PFSK-1 (cell line): ENCODE results near the gene ADORA2B.

ENCODE experiments used
- FOXP2 ChIP-seq: optimal IDR thresholded peaks from 2 replicates; pipeline ENCODE3; 2011; ENCODE audit warnings: borderline replicate concordance, control low read depth, inconsistent platforms; ENCODE audit not compliant: insufficient read depth; ENCODE audit errors: extremely low read length, extremely low read depth
- POLR2AphosphoS5 ChIP-seq: IDR thresholded peaks from 2 replicates; pipeline ENCODE4 v1.6.1; 2012; ENCODE audit warnings: low read depth, mild to moderate bottlenecking, control low read depth, low read length, moderate library complexity
- SIN3A ChIP-seq: IDR thresholded peaks from 2 replicates; pipeline ENCODE4 v1.6.1; 2012; ENCODE audit warnings: mild to moderate bottlenecking, low read length, moderate library complexity, borderline replicate concordance; ENCODE audit not compliant: insufficient read depth
- TAF1 ChIP-seq: IDR thresholded peaks from 2 replicates; pipeline ENCODE4 v1.6.1; 2012; ENCODE audit warnings: low read length, control low read depth, borderline replicate concordance; ENCODE audit not compliant: insufficient read depth
- TF ChIP-seq, protein P1 (sequence below), 2 experiments: IDR thresholded peaks; 2 replicates each; pipeline versions ENCODE4 v1.6.1 to v1.8.0; 2011 to 2012; ENCODE audit warnings: low read depth in 2 of 2, low read length in 2 of 2, control low read depth in 1 of 2, inconsistent platforms in 1 of 2, mild to moderate bottlenecking in 1 of 2, moderate library complexity in 1 of 2; ENCODE audit not compliant: insufficient read depth in 1 of 2

Gene ADORA2B

DNA sequence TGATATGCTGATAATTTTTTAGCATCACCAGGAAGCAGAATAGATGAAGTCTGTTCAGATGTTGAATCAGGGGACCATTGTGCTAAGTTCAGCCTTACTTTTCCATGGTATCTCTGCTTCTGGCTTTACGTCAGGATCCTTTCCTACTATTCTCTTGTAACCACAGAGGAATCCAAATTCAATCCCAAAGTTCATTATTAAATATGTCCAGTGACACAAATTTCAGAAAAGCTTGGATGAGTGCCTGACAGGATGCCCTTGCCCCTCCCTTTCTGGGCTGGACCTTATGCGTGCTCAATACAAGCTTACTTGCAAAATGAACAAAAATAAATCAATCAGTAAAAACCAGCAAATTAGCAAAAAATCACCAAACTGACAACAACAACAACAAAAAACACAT is 37.6 kb upstream of the ADORA2B start:
- no peak for TF ChIP-seq FOXP2
- no peak for TF ChIP-seq SIN3A
- TF ChIP-seq POLR2AphosphoS5 = no peak
- TF ChIP-seq TAF1 = no peak
- TF ChIP-seq, protein P1, sequence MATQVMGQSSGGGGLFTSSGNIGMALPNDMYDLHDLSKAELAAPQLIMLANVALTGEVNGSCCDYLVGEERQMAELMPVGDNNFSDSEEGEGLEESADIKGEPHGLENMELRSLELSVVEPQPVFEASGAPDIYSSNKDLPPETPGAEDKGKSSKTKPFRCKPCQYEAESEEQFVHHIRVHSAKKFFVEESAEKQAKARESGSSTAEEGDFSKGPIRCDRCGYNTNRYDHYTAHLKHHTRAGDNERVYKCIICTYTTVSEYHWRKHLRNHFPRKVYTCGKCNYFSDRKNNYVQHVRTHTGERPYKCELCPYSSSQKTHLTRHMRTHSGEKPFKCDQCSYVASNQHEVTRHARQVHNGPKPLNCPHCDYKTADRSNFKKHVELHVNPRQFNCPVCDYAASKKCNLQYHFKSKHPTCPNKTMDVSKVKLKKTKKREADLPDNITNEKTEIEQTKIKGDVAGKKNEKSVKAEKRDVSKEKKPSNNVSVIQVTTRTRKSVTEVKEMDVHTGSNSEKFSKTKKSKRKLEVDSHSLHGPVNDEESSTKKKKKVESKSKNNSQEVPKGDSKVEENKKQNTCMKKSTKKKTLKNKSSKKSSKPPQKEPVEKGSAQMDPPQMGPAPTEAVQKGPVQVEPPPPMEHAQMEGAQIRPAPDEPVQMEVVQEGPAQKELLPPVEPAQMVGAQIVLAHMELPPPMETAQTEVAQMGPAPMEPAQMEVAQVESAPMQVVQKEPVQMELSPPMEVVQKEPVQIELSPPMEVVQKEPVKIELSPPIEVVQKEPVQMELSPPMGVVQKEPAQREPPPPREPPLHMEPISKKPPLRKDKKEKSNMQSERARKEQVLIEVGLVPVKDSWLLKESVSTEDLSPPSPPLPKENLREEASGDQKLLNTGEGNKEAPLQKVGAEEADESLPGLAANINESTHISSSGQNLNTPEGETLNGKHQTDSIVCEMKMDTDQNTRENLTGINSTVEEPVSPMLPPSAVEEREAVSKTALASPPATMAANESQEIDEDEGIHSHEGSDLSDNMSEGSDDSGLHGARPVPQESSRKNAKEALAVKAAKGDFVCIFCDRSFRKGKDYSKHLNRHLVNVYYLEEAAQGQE (IDR thresholded peaks at IDR 0.05; ENCODE audit: insufficient read depth in 1 of 2, low read depth in 2 of 2, low read length in 2 of 2) = no peak

DNA sequence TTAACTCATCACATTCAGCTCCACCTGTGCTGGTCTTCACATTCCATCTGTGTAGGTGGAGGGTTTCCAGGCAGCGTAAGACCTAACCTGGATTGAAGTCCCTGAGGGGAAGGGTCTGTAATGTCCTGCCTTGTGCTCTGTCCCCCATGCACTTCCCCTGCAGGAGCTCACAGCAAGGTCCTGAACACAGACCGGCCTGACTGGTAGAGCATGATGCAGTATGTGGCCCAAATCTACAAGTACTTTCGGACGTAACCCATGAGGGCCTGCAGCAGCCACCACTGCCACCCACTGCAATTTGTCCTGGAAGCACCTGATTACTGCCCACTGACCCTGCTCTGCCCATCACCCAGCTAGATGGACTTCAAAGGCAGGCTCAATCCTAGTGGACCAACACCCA is 36.6 kb upstream of the ADORA2B start:
- TF ChIP-seq FOXP2 = no peak
- no peak for TF ChIP-seq POLR2AphosphoS5
- TF ChIP-seq TAF1 = no peak
- TF ChIP-seq, protein P1 (IDR thresholded peaks at IDR 0.05; ENCODE audit: insufficient read depth in 1 of 2, low read depth in 2 of 2, low read length in 2 of 2) = no peak
- no peak for TF ChIP-seq SIN3A

DNA sequence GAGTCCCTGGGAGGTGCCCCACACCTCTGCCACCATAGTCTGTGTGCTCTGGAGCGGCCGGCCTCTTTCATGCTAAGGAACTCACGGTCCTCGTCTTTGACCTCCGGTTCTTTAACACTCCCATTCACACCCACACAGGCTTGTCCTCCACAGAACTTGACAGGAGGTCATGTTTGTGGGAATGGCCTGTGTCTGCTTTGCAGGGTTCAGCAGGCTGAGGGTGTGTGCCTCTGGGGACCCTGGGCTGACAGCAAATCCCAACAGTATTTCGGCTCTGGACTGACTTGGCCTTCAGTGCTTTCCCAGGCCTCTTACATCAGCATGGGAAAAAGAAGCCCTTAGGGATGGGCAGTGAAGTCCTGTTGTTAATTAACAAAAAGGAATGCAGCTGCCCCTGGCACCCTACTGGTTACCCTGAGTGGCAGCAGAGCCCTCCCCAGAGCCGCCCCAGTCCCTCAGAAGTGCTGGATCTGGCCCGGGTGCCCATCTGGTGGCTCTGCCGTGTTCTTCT is 35.4 kb upstream of the ADORA2B start:
- TF ChIP-seq POLR2AphosphoS5 (no peak), SIN3A (no peak)
- TF ChIP-seq, protein P1 (IDR thresholded peaks at IDR 0.05; ENCODE audit: insufficient read depth in 1 of 2, low read depth in 2 of 2, low read length in 2 of 2) = no peak

DNA sequence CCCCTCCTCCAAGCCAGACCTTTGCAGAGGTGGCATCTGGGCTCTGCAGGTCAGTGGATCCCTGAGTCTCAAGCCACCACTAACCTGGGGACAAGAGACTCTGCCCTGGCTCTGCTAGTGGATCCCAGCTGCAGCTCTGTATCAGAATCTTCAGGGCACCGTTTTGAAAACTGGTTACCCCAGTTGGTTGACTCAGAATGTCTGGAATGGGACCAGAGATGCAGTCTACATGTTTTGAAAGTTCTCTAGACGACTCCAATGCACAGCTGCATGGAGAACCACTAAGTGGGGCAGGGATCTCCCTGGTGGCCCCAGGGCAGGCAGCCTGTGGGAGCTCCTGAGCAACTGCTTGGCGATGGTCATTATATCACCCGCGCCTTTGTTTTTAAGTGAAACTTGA is 34.1 kb upstream of the ADORA2B start:
- TF ChIP-seq POLR2AphosphoS5 = no peak

DNA sequence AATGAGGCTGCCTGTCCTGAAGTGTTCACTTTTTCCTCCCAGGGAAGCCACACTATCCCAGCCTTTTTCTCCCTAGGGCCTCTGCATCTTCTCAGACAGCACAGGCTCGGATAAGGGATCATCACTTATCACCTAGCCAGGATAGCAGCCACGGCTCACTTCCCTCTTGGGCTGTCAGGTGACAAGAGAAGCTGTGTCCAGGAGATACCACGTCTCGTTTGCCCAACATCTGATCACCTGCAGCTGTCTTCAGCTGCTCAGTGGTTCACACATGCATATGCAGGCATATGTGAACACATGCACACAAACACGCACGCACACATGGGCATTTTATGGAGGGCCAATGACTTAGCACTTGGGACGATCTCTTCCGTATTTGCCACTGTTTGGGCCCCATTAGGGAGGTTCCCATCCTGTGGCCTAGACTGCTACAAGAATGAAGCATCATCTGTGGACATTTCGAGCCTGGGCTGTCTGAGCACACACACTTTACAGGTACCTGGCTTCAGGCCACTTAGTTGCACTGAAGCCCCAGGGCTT is 32.4 kb upstream of the ADORA2B start:
- TF ChIP-seq TAF1 (no peak), POLR2AphosphoS5 (no peak), SIN3A (no peak), FOXP2 (no peak)
- TF ChIP-seq, protein P1 (IDR thresholded peaks at IDR 0.05; ENCODE audit: insufficient read depth in 1 of 2, low read depth in 2 of 2, low read length in 2 of 2) = no peak
